K562 (cell line): ENCODE results near the gene ANXA10. TPM values are rescaled to one million over a fixed set of nuclear protein-coding genes. Genes with fewer than 3 reads are reported as not detected.

ENCODE experiments used
- ATAC-seq: fragments of 200-7000 bp; cut with Tn5 transposase; 3 replicates; pipeline ENCODE4 v1.9.1; 2020; ENCODE audit warnings: moderate library complexity
- BruUV-seq: library from RNA; stranded (reverse); fragments of 400-500 nt; replicated peaks from 2 replicates; lab custom pipeline; 2021; lab: Mats Ljungman, UMichigan
- CTCF ChIA-PET: fragments of 300-600 bp; formaldehyde crosslinking; extraction: SDS; loops from one replicate; lab custom pipeline; 2021; ENCODE audit warnings: low intra/inter-chr PET ratio; lab: Yijun Ruan, JAX
- POLR2A ChIA-PET: fragments of 300-600, 350-650 bp; sonication (Branson Sonifier 250); formaldehyde crosslinking; extraction: SDS; loops from one replicate; lab custom pipeline; 2021; ENCODE audit warnings: antibody characterized with exemption, inconsistent platforms; lab: Yijun Ruan, JAX
- DNase-seq, 4 experiments: peaks; one replicate each; pipeline versions ENCODE4 v3.0.0 to v3.0.0-alpha.2; 2011 to 2018; ENCODE audit warnings: low spot score in 3 of 4, mixed read lengths in 3 of 4; ENCODE audit errors: extremely low read depth in 1 of 4
- FAIRE-seq: peaks from 2 replicates; lab custom pipeline; 2011; peaks lifted over from hg19 to GRCh38; lab: Jason Lieb, UNC
- H2AFZ ChIP-seq: 2 replicates; pipeline ENCODE4 v1.6.0; 2011; ENCODE audit warnings: low read depth, low read length, control low read depth, inconsistent platforms
- H3K27ac ChIP-seq: fragments of 200-600 bp; 3 replicates; pipeline ENCODE4 v1.8.0; 2011; ENCODE audit warnings: low read depth, mild to moderate bottlenecking, control low read depth, inconsistent platforms, low read length, moderate library complexity, mixed read lengths; ENCODE audit errors: extremely low read depth
- H3K27me3 ChIP-seq, 2 experiments: fragments of 300-600 bp in 1 of 2; 2 replicates in 1 of 2; 3 replicates in 1 of 2; pipeline versions ENCODE4 v1.6.0 to v1.8.0; 2011; ENCODE audit warnings: inconsistent platforms in 2 of 2, low read length in 2 of 2, mild to moderate bottlenecking in 1 of 2, mixed read lengths in 1 of 2, moderate library complexity in 1 of 2; ENCODE audit not compliant: control insufficient read depth in 2 of 2, insufficient read depth in 2 of 2
- H3K36me3 ChIP-seq: fragments of 300-600 bp; 3 replicates; pipeline ENCODE4 v1.8.0; 2011; ENCODE audit warnings: mild to moderate bottlenecking, low read length, inconsistent platforms; ENCODE audit not compliant: control insufficient read depth, insufficient read depth
- H3K4me1 ChIP-seq, 2 experiments: fragments of 200-600 bp in 1 of 2; replicated peaks in 1 of 2; 2 replicates in 1 of 2; 3 replicates in 1 of 2; pipeline versions ENCODE4 v1.5.1 to v1.8.0; 2011; ENCODE audit warnings: inconsistent platforms in 2 of 2, low read length in 2 of 2, mild to moderate bottlenecking in 1 of 2, mixed read lengths in 1 of 2, moderate library complexity in 1 of 2; ENCODE audit not compliant: control insufficient read depth in 2 of 2, insufficient read depth in 2 of 2
- H3K4me2 ChIP-seq: 2 replicates; pipeline ENCODE4 v1.6.1; 2011; ENCODE audit warnings: low read length, control low read depth, inconsistent platforms, mixed read lengths; ENCODE audit not compliant: insufficient read depth
- H3K4me3 ChIP-seq: fragments of 200-600 bp; sonication (generic), shearing (Covaris generic); 2 replicates; pipeline ENCODE4 v1.5.1; 2016; ENCODE audit warnings: control low read depth, inconsistent platforms
- H3K79me2 ChIP-seq: fragments of 200-600 bp; 3 replicates; pipeline ENCODE4 v1.8.0; 2011; ENCODE audit warnings: low read length, inconsistent platforms; ENCODE audit not compliant: control insufficient read depth, insufficient read depth
- H3K9ac ChIP-seq, 2 experiments: 2 replicates each; pipeline versions ENCODE4 v1.6.0 to v1.6.1; 2011; ENCODE audit warnings: low read depth in 2 of 2, low read length in 2 of 2, control low read depth in 1 of 2, inconsistent platforms in 1 of 2, mild to moderate bottlenecking in 1 of 2, mixed read lengths in 1 of 2; ENCODE audit not compliant: insufficient read depth in 1 of 2
- H3K9me1 ChIP-seq: one replicate; pipeline ENCODE4 v1.6.0; 2011; ENCODE audit warnings: inconsistent platforms, mild to moderate bottlenecking, low read length, moderate library complexity; ENCODE audit not compliant: control insufficient read depth, insufficient read depth
- H3K9me3 ChIP-seq: replicated peaks from 2 replicates; pipeline ENCODE4 v1.5.1; 2011; ENCODE audit warnings: low read depth, low read length, inconsistent platforms; ENCODE audit not compliant: control insufficient read depth, insufficient read depth
- H4K20me1 ChIP-seq: replicated peaks from 2 replicates; pipeline ENCODE4 v1.6.1; 2011; ENCODE audit warnings: low read length, inconsistent platforms, mixed read lengths; ENCODE audit not compliant: control insufficient read depth, insufficient read depth
- CBX3 ChIP-seq, 2 experiments: IDR thresholded peaks; 1 replicate in 1 of 2; 2 replicates in 1 of 2; pipeline ENCODE4 v1.6.1; 2012; ENCODE audit warnings: inconsistent platforms in 2 of 2, low read length in 2 of 2, borderline replicate concordance in 1 of 2, control low read depth in 1 of 2
- CGGBP1 ChIP-seq: fragments of 250-450 bp; sonication (Bioruptor Pico); IDR thresholded peaks from 2 replicates; pipeline ENCODE4 v1.9.0; 2021; ENCODE audit warnings: mild to moderate bottlenecking
- CTBP1 ChIP-seq: fragments of 450-650 bp; IDR thresholded peaks from 2 replicates; pipeline ENCODE4 v1.6.1; 2016; ENCODE audit warnings: borderline replicate concordance
- CTCFL ChIP-seq: IDR thresholded peaks from 2 replicates; pipeline ENCODE4 v1.6.1; 2011; ENCODE audit warnings: borderline replicate concordance, low read depth, mild to moderate bottlenecking, moderate library complexity, low read length; ENCODE audit not compliant: insufficient read depth, poor library complexity, severe bottlenecking
- HDAC1 ChIP-seq, 2 experiments: fragments of 450-650 bp; IDR thresholded peaks; 2 replicates each; pipeline ENCODE4 v1.6.1; 2016 to 2017; ENCODE audit warnings: inconsistent platforms in 1 of 2, mild to moderate bottlenecking in 1 of 2, moderate library complexity in 1 of 2
- KLF16 ChIP-seq: IDR thresholded peaks from 2 replicates; pipeline ENCODE4 v1.6.1; 2016; ENCODE audit warnings: antibody characterized with exemption
- MCM2 ChIP-seq: fragments of 450-650 bp; IDR thresholded peaks from 2 replicates; pipeline ENCODE4 v1.6.1; 2017; ENCODE audit warnings: low read depth, mild to moderate bottlenecking
- NR2C1 ChIP-seq, 2 experiments: fragments of 450-650 bp; IDR thresholded peaks; 2 replicates each; pipeline ENCODE4 v1.6.1; 2017; ENCODE audit warnings: mild to moderate bottlenecking in 2 of 2, antibody characterized with exemption in 1 of 2, inconsistent platforms in 1 of 2, missing compliant biosample characterization in 1 of 2, missing genetic modification characterization in 1 of 2
- POLR2AphosphoS5 ChIP-seq: IDR thresholded peaks from 2 replicates; pipeline ENCODE4 v1.6.1; 2011; ENCODE audit warnings: mild to moderate bottlenecking, low read depth, low read length, moderate library complexity; ENCODE audit not compliant: control insufficient read depth, insufficient read depth
- SAFB ChIP-seq: fragments of 200-400 bp; formaldehyde crosslinking; IDR thresholded peaks from 2 replicates; pipeline ENCODE4 v1.6.1; 2017; ENCODE audit warnings: low read depth, low read length, borderline replicate concordance
- YBX1 ChIP-seq: fragments of 450-650 bp; IDR thresholded peaks from 2 replicates; pipeline ENCODE4 v1.7.1; 2016; ENCODE audit warnings: mild to moderate bottlenecking
- ZNF778 ChIP-seq: fragments of 450-650 bp; formaldehyde crosslinking; IDR thresholded peaks from 2 replicates; pipeline ENCODE4 v1.4.0; 2020; ENCODE audit warnings: mild to moderate bottlenecking, moderate library complexity
- WGBS: fragments of 100-300 bp; shearing (Covaris generic); methylation state at CpG from one replicate; pipeline ENCODE4 v1.1.6; 2016; ENCODE audit warnings: low coverage, mixed read lengths; ENCODE audit not compliant: insufficient coverage; ENCODE audit errors: missing lambda C conversion rate; 5-methylcytosine and 5-hydroxymethylcytosine counted together
- in situ Hi-C: fragments of 300-500 bp; cut with MboI; formaldehyde crosslinking; loops from 4 replicates; pipeline ENCODE4 v1.15.0; 2018; ENCODE audit warnings: inconsistent platforms, mixed read lengths
- intact Hi-C: fragments of 100-400 bp; cut with micrococcal nuclease; formaldehyde crosslinking; loops from 2 replicates; pipeline ENCODE4 v1.14.2; 2022
- polyA plus RNA-seq, 8 experiments: library from polyadenylated mRNA; depleted of rRNA in 4 of 8; stranded (reverse) in 5 of 8; unstranded in 3 of 8; fragments of >200 nt; fragmentation: Nextera tagmentation in 2 of 8; fragmentation: Illumina TruSeq in 1 of 8; extraction: Ambion mirVana in 2 of 8; extraction: Trizol in 1 of 8; gene quantifications; 2 replicates each; pipeline versions ENCODE4 v1.2.1 to v1.2.3, GENCODE V29; 2011 to 2014; ENCODE audit warnings: inconsistent platforms in 1 of 8, missing spikeins in 1 of 8
- total RNA-seq, 7 experiments: library from RNA; depleted of rRNA in 6 of 7; stranded (reverse); fragments of >200 nt in 6 of 7; fragmentation: Illumina TruSeq in 2 of 7; extraction: Trizol in 2 of 7; gene quantifications; 2 replicates each; pipeline versions ENCODE4 v1.2.1 to v1.2.3, GENCODE V29; 2011 to 2021; ENCODE audit warnings: low replicate concordance in 1 of 7
- TF ChIP-seq, protein P1 (sequence below): conservative IDR thresholded peaks from 2 replicates; pipeline ENCODE4 v1.6.1; 2011; ENCODE audit warnings: low read depth, mild to moderate bottlenecking, low read length; ENCODE audit not compliant: control insufficient read depth
- TF ChIP-seq, protein P2 (sequence below): fragments of 250-450 bp; sonication (Bioruptor Pico); IDR thresholded peaks from 2 replicates; pipeline ENCODE4 v1.4.0; 2020; ENCODE audit warnings: mild to moderate bottlenecking, moderate library complexity, borderline replicate concordance

The ANXA10 gene
- total and polyA plus RNA-seq, 9 of the 15 experiments (the other 6 are each of a cell fraction or from before 2014, with no cell fraction given), result not detected

DNA sequence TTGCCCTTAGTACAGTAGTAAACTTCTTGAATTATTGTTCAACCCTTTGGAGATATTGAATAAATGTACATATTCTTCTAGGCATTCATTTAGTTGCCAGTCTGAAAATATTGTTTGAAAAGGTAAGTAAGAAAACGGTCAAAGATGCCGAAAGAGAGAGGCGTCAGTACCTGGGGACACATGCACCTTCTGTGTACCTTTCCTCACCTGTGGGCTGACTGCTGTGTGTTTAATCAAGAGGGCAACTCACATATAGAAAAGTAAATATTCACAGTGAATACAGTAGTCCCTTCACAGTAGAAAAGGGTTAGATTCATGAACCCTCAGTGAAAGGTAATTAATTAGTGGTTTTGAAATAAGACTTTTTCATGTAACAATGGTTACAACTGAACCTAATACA, 6.9 kb downstream of the ANXA10 start:
- no peak overlapping the region for H3K4me2 ChIP-seq
- BruUV-seq, result no TSS peak
- no peak overlapping the region for H3K9ac ChIP-seq
- no peaks in the 10 kb centered on the region for H3K9me1 ChIP-seq
- no peaks in the 10 kb centered on the region for H3K4me1 ChIP-seq
- no peaks in the 10 kb centered on the region for H3K36me3 ChIP-seq
- intact Hi-C loops (no loop called here), in situ Hi-C loops (no loop called here)
- no peak overlapping the region for H3K27ac ChIP-seq
- ATAC-seq (no peak), FAIRE-seq (no peak), DNase-seq (no peak)
- H3K79me2 ChIP-seq, result no peaks in the 10 kb centered on the region
- ChIA-PET CTCF (no interaction called here), POLR2A (no interaction called here)
- 0% methylated on average over 3 of the region's 3 CpGs for WGBS
- H3K9me3 ChIP-seq, result no peaks in the 10 kb centered on the region
- H2AFZ ChIP-seq, result no peak overlapping the region
- H4K20me1 ChIP-seq, result no peaks in the 10 kb centered on the region
- H3K27me3 ChIP-seq, result no peaks in the 10 kb centered on the region
- H3K4me3 ChIP-seq, result no peak overlapping the region
- TF ChIP-seq MCM2, result no peak
- TF ChIP-seq, protein P1, sequence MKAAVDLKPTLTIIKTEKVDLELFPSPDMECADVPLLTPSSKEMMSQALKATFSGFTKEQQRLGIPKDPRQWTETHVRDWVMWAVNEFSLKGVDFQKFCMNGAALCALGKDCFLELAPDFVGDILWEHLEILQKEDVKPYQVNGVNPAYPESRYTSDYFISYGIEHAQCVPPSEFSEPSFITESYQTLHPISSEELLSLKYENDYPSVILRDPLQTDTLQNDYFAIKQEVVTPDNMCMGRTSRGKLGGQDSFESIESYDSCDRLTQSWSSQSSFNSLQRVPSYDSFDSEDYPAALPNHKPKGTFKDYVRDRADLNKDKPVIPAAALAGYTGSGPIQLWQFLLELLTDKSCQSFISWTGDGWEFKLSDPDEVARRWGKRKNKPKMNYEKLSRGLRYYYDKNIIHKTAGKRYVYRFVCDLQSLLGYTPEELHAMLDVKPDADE, result no peak
- TF ChIP-seq CTCFL, result no peak
- TF ChIP-seq, protein P2, sequence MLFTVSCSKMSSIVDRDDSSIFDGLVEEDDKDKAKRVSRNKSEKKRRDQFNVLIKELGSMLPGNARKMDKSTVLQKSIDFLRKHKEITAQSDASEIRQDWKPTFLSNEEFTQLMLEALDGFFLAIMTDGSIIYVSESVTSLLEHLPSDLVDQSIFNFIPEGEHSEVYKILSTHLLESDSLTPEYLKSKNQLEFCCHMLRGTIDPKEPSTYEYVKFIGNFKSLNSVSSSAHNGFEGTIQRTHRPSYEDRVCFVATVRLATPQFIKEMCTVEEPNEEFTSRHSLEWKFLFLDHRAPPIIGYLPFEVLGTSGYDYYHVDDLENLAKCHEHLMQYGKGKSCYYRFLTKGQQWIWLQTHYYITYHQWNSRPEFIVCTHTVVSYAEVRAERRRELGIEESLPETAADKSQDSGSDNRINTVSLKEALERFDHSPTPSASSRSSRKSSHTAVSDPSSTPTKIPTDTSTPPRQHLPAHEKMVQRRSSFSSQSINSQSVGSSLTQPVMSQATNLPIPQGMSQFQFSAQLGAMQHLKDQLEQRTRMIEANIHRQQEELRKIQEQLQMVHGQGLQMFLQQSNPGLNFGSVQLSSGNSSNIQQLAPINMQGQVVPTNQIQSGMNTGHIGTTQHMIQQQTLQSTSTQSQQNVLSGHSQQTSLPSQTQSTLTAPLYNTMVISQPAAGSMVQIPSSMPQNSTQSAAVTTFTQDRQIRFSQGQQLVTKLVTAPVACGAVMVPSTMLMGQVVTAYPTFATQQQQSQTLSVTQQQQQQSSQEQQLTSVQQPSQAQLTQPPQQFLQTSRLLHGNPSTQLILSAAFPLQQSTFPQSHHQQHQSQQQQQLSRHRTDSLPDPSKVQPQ (CRISPR knock-in tag), result no peak
- TF ChIP-seq KLF16, result no peak
- TF ChIP-seq CGGBP1, result no peak
- TF ChIP-seq ZNF778 (CRISPR knock-in tag), result no peak
- no peak for TF ChIP-seq POLR2AphosphoS5
- TF ChIP-seq NR2C1 (IDR thresholded peaks at IDR 0.05), result no peak
- TF ChIP-seq NR2C1 (tag; IDR thresholded peaks at IDR 0.05), result no peak
- TF ChIP-seq YBX1, result no peak
- no peak for TF ChIP-seq HDAC1 (IDR thresholded peaks at IDR 0.05)
- no peak for TF ChIP-seq CTBP1
- TF ChIP-seq CBX3 (IDR thresholded peaks at IDR 0.05; ENCODE audit: borderline replicate concordance in 1 of 2, low read length in 2 of 2), result no peak
- no peak for TF ChIP-seq SAFB
